ENCODE measurements around the gene PTPRN2. TPM values are rescaled to one million over a fixed set of nuclear protein-coding genes. Genes with fewer than 3 reads are reported as not detected.

PTPRN2 gene
- total and polyA plus RNA-seq, 2 of the 13 experiments (the other 11 are each of a cell fraction or from before 2014, with no cell fraction given): 2.5 to 24.2 TPM

GRCh38 chr7:158591944-158592343 is 4.3 kb upstream of the PTPRN2 start (continued):
- no peak for TF ChIP-seq BRF2 (CRISPR knock-in tag; IDR thresholded peaks at IDR 0.05)
- TF ChIP-seq ZNF407 (CRISPR knock-in tag; IDR thresholded peaks at IDR 0.05; ENCODE audit: not compliant biosample characterization): no peak
- peak; percentile 47; the same call in 1 of the 2 replicates for TF ChIP-seq SAP130 (CRISPR knock-in tag; IDR thresholded peaks at IDR 0.05; ENCODE audit: low read depth)
- TF ChIP-seq PLSCR1 (CRISPR knock-in tag; IDR thresholded peaks at IDR 0.05; ENCODE audit: borderline replicate concordance): no peak
- no peak for TF ChIP-seq MEIS2 (CRISPR knock-in tag; IDR thresholded peaks at IDR 0.05)
- no peak for TF ChIP-seq ZNF83 (CRISPR knock-in tag; IDR thresholded peaks at IDR 0.05; ENCODE audit: borderline replicate concordance)
- TF ChIP-seq HBP1 (CRISPR knock-in tag; IDR thresholded peaks at IDR 0.05; ENCODE audit: low read depth): peak; percentile 51; the same call in 1 of the 2 replicates
- TF ChIP-seq SOX5 (CRISPR knock-in tag; IDR thresholded peaks at IDR 0.05; ENCODE audit: borderline replicate concordance): no peak
- no peak for TF ChIP-seq POLR2G (IDR thresholded peaks at IDR 0.05; ENCODE audit: low read depth, low read length)
- peak; percentile 35; the same call in 1 of the 2 replicates for TF ChIP-seq KDM2A (CRISPR knock-in tag; IDR thresholded peaks at IDR 0.05; ENCODE audit: borderline replicate concordance, low read depth)
- no peak for TF ChIP-seq SOX6 (IDR thresholded peaks at IDR 0.05)
- peak; percentile 21; the same call in 1 of the 2 replicates for TF ChIP-seq SOX6 (CRISPR knock-in tag; IDR thresholded peaks at IDR 0.05)
- no peak for TF ChIP-seq ZSCAN20 (CRISPR knock-in tag; IDR thresholded peaks at IDR 0.05; ENCODE audit: borderline replicate concordance)
- TF ChIP-seq ZNF614 (CRISPR knock-in tag; IDR thresholded peaks at IDR 0.05; ENCODE audit: borderline replicate concordance): no peak
- no peak for TF ChIP-seq U2AF1 (optimal IDR thresholded peaks at IDR 0.05; ENCODE audit: low read depth, low read length)
- TF ChIP-seq ZNF652 (CRISPR knock-in tag; IDR thresholded peaks at IDR 0.05; ENCODE audit: borderline replicate concordance, low read depth): peak; percentile 1; the same call in 1 of the 2 replicates
- TF ChIP-seq MEIS1 (CRISPR knock-in tag; IDR thresholded peaks at IDR 0.05; ENCODE audit: borderline replicate concordance): no peak
- no peak for TF ChIP-seq MLLT10 (CRISPR knock-in tag; IDR thresholded peaks at IDR 0.05)
